ENCODE measurements around the gene GABRB3.

The GABRB3 gene

DNA sequence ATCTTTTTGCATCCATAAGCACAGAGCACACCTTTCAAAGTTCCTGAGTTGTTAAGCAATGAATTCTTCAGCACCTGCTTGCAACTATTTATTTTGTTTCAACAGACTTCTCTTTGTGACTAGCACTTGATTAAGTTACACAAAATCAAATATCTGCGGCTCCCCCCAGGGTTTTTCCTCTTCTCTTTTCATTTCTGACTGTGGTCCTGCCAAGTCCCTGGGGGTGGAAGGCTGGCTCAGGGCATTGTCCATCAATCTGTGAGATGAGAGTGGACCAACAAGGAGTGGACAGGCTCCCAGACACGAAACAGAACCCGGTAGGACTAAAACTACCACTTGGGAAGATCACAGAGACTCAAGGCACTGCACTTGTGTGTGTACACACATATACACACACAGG lies 96.8 kb downstream of the GABRB3 start:
- no peak for DNase-seq (ENCODE audit: low read depth)

GRCh38 chr15:26674467-26674866 lies 98.4 kb downstream of the GABRB3 start:
- DNase-seq (ENCODE audit: low read depth) = no peak

DNA sequence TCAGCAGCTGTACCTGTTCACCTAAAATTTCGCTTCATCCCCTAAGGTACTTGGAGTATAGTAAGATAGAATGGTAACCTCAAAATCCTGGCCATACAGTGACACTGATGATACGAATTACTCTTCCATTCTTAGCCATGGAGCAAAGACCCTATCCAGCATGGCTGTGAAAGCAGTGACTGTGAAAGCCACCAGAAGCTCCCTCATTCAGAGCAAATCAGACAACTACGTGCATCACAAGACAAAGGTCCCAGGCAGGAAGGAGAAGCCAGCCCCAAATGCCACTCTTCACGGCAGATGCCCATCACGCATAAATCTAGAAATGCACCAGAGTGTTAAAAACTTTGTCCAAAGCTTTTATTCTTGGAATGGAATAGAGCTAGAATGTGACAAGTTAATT lies 99.4 kb downstream of the GABRB3 start:
- DNase-seq (ENCODE audit: low read depth) = no peak

DNA sequence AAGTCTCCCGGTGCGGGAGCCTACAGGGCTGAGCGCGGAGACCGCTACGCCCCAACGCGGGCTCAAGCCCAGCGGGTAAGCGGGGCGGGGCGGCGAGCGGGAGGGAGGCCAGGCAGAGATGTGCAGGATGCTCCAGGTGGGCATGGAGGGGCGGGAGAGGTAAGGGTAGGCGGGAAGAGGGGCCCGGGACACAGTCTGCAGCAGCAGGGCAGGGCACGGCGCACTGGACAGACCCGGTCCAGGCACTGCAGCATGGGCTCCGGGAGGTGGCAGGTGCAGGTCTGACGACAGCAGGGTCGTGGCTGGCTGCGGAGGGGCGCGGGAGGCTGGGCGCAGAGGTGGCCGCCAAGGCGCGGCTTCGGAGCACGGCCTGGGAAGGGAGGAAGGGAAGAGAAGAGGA lies 102.8 kb downstream of the GABRB3 start:
- DNase-seq (ENCODE audit: low read depth) = no peak

DNA sequence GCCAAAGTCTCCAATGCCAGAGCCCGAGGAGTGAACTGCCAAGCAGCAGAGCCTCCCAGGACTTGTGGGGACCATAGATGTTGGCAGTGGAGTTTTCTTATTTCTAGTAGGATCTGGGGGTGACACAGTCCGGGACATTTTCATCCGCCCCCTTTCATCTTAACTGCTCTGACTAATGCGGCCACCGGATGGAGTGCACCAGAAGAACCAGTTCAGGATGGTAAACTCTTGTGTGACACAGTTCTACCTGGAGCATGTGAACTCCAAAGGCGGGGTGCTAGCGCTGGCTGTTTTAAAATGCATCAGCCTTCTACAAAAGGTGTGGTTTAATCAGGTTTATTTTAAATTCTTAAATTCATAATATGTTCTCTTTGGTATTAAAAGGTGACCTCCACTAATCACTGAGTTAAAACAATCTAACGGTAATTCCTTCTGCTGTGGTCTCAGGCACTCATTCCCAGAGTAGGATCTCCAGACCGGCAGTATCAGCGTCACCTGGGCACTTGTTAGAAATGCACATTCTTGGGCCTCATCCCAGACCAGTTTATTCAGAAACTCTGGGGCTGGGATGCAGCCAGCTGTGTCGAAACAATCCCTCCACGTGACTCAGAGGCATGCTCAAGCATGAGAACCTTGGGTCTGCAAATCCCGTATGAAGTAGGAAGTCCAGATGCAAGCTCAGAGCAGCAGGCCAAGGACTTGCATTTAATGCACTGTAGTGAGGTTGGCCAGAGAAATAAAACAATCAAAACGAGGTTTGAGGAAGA lies 105.5 kb downstream of the GABRB3 start:
- no peak for DNase-seq (ENCODE audit: low read depth)

DNA sequence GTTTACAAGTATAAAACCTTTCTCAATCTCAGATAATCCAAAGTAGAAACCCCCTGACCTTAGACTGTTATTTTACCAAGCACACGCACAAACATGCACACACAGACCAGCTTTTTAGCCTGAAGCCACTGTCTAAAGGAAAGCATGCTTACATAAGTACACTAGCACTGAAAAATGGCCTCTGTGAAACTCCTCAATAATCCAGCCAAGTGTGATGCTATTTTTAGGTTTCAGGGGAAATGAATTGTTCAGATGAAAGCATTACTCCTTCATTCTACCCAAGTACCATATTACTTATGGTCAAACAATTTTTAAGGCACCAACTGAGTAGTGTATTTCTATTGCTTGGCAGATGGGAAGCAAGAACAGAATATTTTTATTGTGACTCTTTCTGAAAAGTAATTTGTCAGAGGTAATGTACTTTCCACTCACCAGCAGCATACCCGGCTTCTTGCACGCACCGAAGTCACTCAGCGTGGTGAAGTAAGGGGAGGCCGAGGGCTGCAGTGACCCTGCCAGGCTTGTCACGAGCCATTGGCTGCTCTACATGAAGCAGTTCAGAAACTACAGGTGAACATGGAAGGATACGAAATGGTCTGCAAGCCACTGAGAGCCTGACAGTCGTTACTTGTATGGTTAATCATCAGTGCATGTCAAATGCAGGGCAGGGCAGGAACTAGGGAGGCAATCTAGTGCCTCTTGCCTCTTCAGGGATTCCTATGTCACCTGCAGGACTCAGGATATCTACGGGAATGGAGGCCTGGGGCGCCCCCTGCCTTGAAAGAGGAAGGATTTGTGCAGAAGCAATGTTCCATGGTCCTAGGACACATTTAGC lies 106.7 kb downstream of the GABRB3 start:
- DNase-seq (ENCODE audit: low read depth) = no peak

GRCh38 chr15:26662283-26662682 lies 110.6 kb downstream of the GABRB3 start:
- no peak for DNase-seq (ENCODE audit: low read depth)

GRCh38 chr15:26661748-26662147 lies 111.1 kb downstream of the GABRB3 start:
- DNase-seq (ENCODE audit: low read depth) = no peak

DNA sequence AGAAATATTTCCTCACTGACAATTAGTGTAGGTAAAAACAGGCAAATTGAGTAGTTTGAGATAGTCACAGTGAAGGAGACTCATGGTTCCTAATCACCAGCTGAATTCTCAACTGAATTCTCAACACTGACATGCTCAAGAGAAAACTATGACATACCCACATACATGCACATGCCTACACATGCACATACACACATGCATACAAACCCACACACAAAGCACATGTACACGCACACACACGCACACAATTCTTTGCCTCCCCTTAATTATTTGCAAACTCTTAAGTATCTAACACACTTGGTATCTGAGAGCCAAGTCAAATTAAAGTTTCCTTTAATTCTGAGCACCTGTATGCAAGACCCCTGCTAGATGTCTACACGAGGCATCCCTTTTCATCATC lies 111.8 kb downstream of the GABRB3 start:
- DNase-seq (ENCODE audit: low read depth) = no peak

GRCh38 chr15:26660241-26660640 lies 112.6 kb downstream of the GABRB3 start:
- DNase-seq (ENCODE audit: low read depth) = no peak

DNA sequence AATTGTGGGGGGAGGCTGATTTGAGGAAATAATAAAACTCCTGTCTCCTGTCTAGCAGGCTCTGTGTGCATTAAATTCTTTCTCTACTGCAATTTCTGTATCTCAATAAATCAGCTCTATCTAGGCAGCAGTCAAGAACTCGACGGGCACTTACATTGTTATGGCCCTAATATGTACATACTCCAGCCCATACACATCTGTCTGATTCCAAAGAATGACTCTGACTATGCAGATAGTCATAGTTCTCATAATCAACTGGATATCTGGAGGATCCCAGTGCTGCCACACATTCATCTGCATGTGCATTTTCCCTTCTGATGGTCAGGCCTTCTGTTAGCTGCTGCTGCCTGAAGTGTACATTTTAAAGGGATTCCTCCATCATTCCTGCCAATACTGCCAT lies 114.6 kb downstream of the GABRB3 start:
- DNase-seq (ENCODE audit: low read depth) = no peak

DNA sequence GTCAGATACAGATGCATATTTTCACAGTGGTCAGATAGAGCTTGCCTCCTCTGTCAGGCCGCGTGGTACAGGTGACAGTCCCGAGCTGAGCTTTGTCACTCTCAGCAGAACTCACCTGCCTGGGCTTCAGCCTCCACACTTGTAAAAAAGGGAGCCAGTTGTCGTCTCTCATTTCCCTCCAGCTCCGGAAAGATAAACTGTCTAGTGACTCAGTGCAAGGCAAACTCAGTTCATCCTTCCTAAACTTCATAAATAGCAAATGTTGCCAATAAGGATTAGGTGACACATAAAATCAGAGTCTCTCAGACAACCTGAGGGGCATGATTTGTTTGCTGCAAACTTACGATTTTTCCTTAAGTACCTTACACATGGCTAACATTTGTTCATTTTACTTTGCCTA lies 116.8 kb downstream of the GABRB3 start:
- no peak for DNase-seq (ENCODE audit: low read depth)

GRCh38 chr15:26651909-26652308 lies 121.0 kb downstream of the GABRB3 start:
- no peak for DNase-seq (ENCODE audit: low read depth)

- no peak for DNase-seq (ENCODE audit: low read depth)
These were observed 124.2 kb downstream of the GABRB3 start for GRCh38 chr15:26648676-26649075.

DNA sequence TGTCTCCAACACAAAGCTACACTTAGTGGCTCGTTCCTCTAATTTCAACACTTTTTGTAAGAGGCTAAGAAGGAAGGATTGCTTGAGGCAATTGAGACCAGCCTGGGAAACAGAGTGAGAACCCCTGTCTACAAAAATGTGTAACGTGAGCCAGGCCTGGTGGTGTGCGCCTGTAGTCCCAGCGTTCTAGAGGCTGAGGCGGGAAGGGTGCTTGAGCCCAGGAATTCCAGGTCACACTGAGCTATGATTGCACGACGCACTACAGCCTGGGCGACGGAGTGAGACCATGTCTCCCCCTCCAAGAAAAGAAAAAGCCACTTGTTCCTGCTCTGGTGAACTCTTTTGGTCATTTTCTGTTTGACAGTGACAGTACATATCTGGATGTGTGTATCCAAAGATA lies 127.9 kb downstream of the GABRB3 start:
- no peak for DNase-seq (ENCODE audit: low read depth)

DNA sequence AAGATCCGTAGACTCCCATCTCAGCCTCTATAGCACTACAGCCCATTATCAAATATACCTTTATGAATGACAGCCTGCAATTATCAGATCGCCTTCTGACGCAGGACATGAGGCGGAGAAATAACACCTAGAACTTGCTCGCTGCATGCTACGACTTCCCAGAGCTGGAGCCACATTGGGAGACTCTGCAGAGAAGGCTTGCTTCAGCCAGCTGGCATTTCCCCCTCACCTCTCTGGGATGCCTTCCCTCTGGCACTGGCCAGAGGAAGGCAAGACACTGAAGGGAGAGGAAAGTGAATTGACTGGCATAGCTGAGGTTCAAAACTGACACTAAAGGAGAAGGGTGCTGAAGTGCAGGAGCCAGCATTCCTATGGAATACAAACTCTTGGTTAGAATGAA lies 131.7 kb downstream of the GABRB3 start:
- DNase-seq (ENCODE audit: low read depth) = no peak

DNA sequence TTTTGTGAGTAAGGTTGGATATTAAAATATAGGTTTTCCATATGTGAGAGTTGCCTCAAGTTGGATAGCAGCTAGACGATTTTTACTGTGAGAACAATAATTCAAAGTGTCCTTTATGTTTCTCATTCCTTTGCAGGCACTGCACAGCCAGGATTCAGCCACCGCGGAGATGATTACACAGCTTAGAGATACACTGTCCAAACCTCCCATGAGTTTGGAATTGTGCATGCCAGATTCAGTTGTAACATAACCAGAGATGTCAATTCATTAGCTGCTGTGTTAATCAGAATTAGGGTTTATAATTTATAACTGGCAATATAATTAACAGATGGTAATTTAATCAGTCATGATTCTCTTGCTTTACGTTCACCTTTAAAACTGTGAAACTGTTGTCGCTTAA lies 132.3 kb downstream of the GABRB3 start:
- no peak for DNase-seq (ENCODE audit: low read depth)

GRCh38 chr15:26639966-26640365 lies 132.9 kb downstream of the GABRB3 start:
- no peak for DNase-seq (ENCODE audit: low read depth)

DNA sequence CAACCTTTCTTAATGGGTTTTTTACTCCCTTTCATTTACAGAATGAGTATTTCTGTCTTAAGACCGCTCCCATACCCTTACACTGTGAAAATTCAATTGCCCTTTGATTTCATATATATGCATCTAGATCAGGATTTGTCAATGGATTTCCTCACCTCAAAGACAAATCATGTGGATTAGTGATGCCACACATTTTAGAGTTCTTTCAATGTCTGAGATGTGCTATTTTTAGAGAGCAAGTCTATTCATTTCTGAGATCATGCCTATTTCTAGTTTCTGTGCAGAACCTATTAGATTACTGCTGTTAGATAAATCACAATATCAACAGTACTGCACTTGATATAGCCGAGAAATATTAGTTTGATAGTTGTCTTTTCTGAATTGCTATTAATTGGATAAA lies 137.3 kb downstream of the GABRB3 start:
- no peak for DNase-seq (ENCODE audit: low read depth)

DNA sequence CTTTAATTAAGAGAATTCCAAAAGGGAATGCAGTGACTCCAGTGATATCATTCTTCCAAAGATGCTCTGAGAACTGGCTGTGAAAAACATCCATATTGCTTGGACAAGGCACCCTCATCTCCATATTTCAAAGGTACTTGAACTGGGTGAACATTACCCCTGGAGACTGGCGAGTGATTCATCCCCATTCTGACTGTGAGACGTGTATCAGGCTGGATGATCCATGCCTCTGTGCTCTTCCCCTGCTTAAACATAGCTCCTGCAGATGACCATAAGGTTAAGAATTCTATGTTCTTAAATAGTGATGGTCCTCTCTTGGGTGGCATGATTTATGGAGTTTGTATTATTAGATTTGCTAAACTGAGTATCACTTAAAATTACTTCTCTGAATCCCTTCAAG lies 137.8 kb downstream of the GABRB3 start:
- no peak for DNase-seq (ENCODE audit: low read depth)

DNA sequence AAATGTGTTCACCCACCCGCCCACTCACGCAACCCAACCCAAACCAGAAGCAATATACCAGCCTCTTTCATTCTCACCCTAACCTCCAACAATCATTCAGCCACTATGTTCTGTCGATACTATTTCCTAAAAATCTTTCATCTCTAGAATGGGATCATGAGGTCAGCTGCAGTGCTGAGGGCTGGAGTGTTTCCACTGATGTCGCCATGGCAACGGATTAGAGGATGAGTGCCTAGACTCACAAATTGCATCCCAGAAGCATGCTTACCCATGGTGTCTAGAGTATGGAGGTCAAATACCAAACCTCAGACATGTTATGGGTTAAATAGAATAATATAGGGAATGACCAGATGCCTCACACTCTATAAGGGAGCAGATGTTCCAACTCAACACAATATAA lies 138.5 kb downstream of the GABRB3 start:
- no peak for DNase-seq (ENCODE audit: low read depth)

GRCh38 chr15:26632500-26632899 lies 140.4 kb downstream of the GABRB3 start:
- no peak for DNase-seq (ENCODE audit: low read depth)

- DNase-seq (ENCODE audit: low read depth) = no peak
These were observed 141.0 kb downstream of the GABRB3 start for GRCh38 chr15:26631894-26632293.

DNA sequence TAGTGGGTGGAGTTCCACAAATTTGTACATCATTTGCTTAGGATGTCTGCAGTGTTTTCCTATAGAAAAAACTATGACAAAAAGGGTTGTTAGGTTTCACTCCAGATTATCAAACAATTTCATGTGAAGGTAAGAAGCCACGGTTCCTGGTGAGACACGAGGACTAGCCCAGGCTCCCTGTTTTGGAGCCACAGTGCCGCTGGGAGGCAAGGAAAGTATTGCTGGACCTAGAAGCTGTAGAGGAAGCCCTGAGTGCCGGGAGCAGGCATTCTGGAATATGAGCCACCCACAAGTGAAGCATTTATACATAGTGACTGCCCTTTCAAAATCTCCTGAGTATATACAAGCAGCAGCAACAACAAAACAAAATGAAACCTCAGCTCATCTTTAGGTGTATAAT lies 142.0 kb downstream of the GABRB3 start:
- no peak for DNase-seq (ENCODE audit: low read depth)
